Panc1 (cell line): ENCODE results near the gene CIPC. TPM values are rescaled to one million over a fixed set of nuclear protein-coding genes. Genes with fewer than 3 reads are reported as not detected.

ENCODE experiments used
- ATAC-seq: fragments of 200-7000 bp; cut with Tn5 transposase; 2 replicates; pipeline ENCODE4 v1.9.1; 2020; ENCODE audit warnings: mild to moderate bottlenecking, moderate library complexity
- BruUV-seq: library from RNA; stranded (reverse); fragments of 400-500 nt; replicated peaks from 2 replicates; lab custom pipeline; 2021; lab: Mats Ljungman, UMichigan
- CTCF ChIA-PET: fragments of 300-600 bp; sonication (Branson Sonifier 250); formaldehyde crosslinking; loops from one replicate; lab custom pipeline; 2022; ENCODE audit warnings: antibody characterized with exemption; lab: Charles Lee
- POLR2A ChIA-PET: fragments of 300-600 bp; sonication (Branson Sonifier 250); formaldehyde crosslinking; loops from one replicate; lab custom pipeline; 2022; ENCODE audit warnings: antibody characterized with exemption; lab: Charles Lee
- DNase-seq: peaks from one replicate; pipeline ENCODE4 v3.0.0-alpha.2; 2010; ENCODE audit warnings: low read depth, low spot score
- H3K27ac ChIP-seq: 2 replicates; pipeline ENCODE4 v1.5.1; 2011; ENCODE audit warnings: mild to moderate bottlenecking, low read length, inconsistent platforms
- H3K27me3 ChIP-seq: fragments of 200-500 bp; sonication (Bioruptor generic); 2 replicates; pipeline ENCODE4 v1.6.0; 2014; ENCODE audit warnings: low read length, inconsistent platforms; ENCODE audit not compliant: control insufficient read depth, insufficient read depth
- H3K36me3 ChIP-seq: fragments of 200-500 bp; sonication (Bioruptor generic); 2 replicates; pipeline ENCODE4 v1.5.1; 2014; ENCODE audit warnings: inconsistent platforms, mild to moderate bottlenecking, low read length, moderate library complexity; ENCODE audit not compliant: control insufficient read depth, insufficient read depth
- H3K4me1 ChIP-seq: 2 replicates; pipeline ENCODE4 v1.5.1; 2011; ENCODE audit warnings: inconsistent platforms, mild to moderate bottlenecking, low read length, moderate library complexity; ENCODE audit not compliant: control insufficient read depth, insufficient read depth
- H3K4me3 ChIP-seq, 2 experiments: 2 replicates each; pipeline ENCODE4 v1.5.1; 2011 to 2012; ENCODE audit warnings: low read depth in 2 of 2, low read length in 2 of 2, mild to moderate bottlenecking in 2 of 2, inconsistent platforms in 1 of 2, moderate library complexity in 1 of 2
- H3K9me3 ChIP-seq: fragments of 200-500 bp; sonication (Bioruptor generic); 2 replicates; pipeline ENCODE4 v1.5.1; 2014; ENCODE audit warnings: low read depth, mild to moderate bottlenecking, inconsistent platforms, low read length, moderate library complexity; ENCODE audit not compliant: control insufficient read depth, insufficient read depth
- CTCF ChIP-seq: fragments of 450-650 bp; IDR thresholded peaks from 2 replicates; pipeline ENCODE4 v1.5.1; 2017; ENCODE audit warnings: mild to moderate bottlenecking
- POLR2AphosphoS5 ChIP-seq: IDR thresholded peaks from 2 replicates; pipeline ENCODE4 v1.6.1; 2012; ENCODE audit warnings: mild to moderate bottlenecking, low read depth, low read length, moderate library complexity
- REST ChIP-seq, 2 experiments: IDR thresholded peaks; 2 replicates each; pipeline ENCODE4 v1.6.1; 2011 to 2012; ENCODE audit warnings: low read depth in 2 of 2, control low read depth in 1 of 2, low read length in 1 of 2, mild to moderate bottlenecking in 1 of 2, moderate library complexity in 1 of 2; ENCODE audit not compliant: insufficient read depth in 1 of 2
- SIN3A ChIP-seq: IDR thresholded peaks from 2 replicates; pipeline ENCODE4 v1.6.1; 2012; ENCODE audit warnings: low read depth, mild to moderate bottlenecking, low read length, moderate library complexity, borderline replicate concordance; ENCODE audit not compliant: insufficient read depth
- TCF7L2 ChIP-seq: IDR thresholded peaks from 2 replicates; pipeline ENCODE4 v1.6.1; 2011; ENCODE audit warnings: mild to moderate bottlenecking, low read depth, low read length, inconsistent platforms
- in situ Hi-C: cut with HindIII; loops from 2 replicates; pipeline ENCODE4 v1.10.0; 2016; ENCODE audit warnings: low sequenced_read_pairs, low pct_unique_long_range_greater_than_20kb
- intact Hi-C: fragments of 100-400 bp; cut with micrococcal nuclease; formaldehyde crosslinking; loops from one replicate; pipeline ENCODE4 v1.10.0; 2022; ENCODE audit not compliant: unreplicated experiment
- total RNA-seq: library from RNA; stranded (reverse); gene quantifications from one replicate; pipeline ENCODE4 v1.2.1, GENCODE V29; 2021; ENCODE audit not compliant: unreplicated experiment

Gene CIPC
- total RNA-seq, 1 experiment from 2014 or later: 20.3 TPM

- CTCF ChIA-PET: interaction anchor here (0.5 to 0.6 kb wide), 2 partner anchors 118 to 178 kb away, joined by 4 to 9 read pairs; no protein-coding TSS in a partner anchor
- no peak for TF ChIP-seq CTCF
- intact Hi-C loops (no loop called here), in situ Hi-C loops (no loop called here)
- H3K27me3 ChIP-seq: no peaks in the 10 kb centered on the region
- no TSS peak for BruUV-seq
- H3K9me3 ChIP-seq: no peaks in the 10 kb centered on the region
- no peak overlapping the region for H3K27ac ChIP-seq
- DNase-seq (no peak), ATAC-seq (no peak)
- H3K36me3 ChIP-seq: no peaks in the 10 kb centered on the region
- H3K4me1 ChIP-seq: peaks cover 6% of the 10 kb centered on the region; the same call in 1 of the 2 replicates
- POLR2A ChIA-PET: interaction anchor here (0.6 to 0.7 kb wide), 2 partner anchors 13 to 63 kb away, joined by 3 read pairs; no protein-coding TSS in a partner anchor
- H3K4me3 ChIP-seq: no peak overlapping the region
These were observed 21.0 kb upstream of the CIPC start for GRCh38 chr14:77077040-77077439.

GRCh38 chr14:77082356-77082755, 15.7 kb upstream of the CIPC start:
- intact Hi-C loops: no loop called here
- no peak for TF ChIP-seq POLR2AphosphoS5
- no peak for TF ChIP-seq CTCF
- TF ChIP-seq TCF7L2: no peak
- TF ChIP-seq REST (IDR thresholded peaks at IDR 0.05; ENCODE audit: insufficient read depth in 1 of 2, low read depth in 2 of 2, low read length in 1 of 2): no peak
- no peak for TF ChIP-seq SIN3A
- H3K27me3 ChIP-seq: no peaks in the 10 kb centered on the region
- ChIA-PET POLR2A (no interaction called here), CTCF (no interaction called here)
- H3K9me3 ChIP-seq: no peaks in the 10 kb centered on the region
- no TSS peak for BruUV-seq
- H3K27ac ChIP-seq: no peak overlapping the region
- in situ Hi-C loops: no loop called here
- ATAC-seq (no peak), DNase-seq (no peak)
- no peak overlapping the region for H3K4me3 ChIP-seq
- no peaks in the 10 kb centered on the region for H3K36me3 ChIP-seq
- H3K4me1 ChIP-seq: no peaks in the 10 kb centered on the region
